ENCODE measurements around the gene CDC42. TPM values are rescaled to one million over a fixed set of nuclear protein-coding genes. Genes with fewer than 3 reads are reported as not detected.
A peak's percentile ranks its signal among the peaks of the same experiment; 100 is the strongest.

The CDC42 gene
- total and polyA plus RNA-seq, 9 of the 15 experiments (the other 6 are each of a cell fraction or from before 2014, with no cell fraction given), result 186 to 398 (median 325) TPM

DNA sequence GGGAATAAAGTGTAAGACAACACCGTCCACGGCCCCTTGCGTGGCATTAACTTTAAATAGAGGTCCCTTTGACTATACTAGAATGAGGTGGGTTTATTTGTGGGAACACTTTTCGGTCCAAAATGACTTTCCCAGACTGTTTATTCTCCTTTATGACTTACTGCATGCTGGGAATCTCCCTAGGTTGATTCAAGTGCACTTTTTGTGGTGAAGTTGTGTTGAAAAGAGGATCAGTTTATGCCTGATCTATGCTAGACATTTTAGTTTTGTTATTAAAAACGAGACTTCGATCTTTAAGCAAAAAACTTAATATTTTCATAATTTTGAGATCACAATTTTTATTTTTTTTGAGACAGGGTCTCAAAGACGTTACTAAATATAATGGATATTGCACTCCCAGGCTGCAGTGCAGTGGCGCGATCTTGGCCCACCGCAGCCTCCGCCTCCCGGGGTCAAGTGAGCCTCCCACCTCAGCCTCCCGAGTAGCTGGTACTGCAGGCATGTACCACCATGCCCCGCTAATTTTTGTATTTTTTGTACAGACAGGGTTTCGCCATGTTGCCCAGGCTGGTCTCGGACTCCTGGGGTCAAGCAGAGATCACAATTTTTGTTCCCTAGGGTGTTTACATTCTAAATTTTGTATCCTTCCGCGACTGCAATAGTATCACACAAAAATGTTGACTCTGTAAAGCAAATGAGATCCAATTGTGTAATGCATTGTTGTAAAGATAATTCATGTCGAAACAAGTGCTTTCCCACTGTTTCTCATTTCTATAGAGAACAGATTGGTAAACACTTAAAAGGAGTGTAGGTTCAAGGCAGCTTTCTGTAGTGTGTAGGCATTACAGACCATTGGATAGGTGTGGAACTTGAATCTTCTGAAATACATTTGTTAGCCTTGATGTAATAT lies 1.6 kb downstream of the CDC42 start:
- DNase-seq (ENCODE audit: extremely low read depth in 1 of 4, low spot score in 3 of 4), result no peak
- POLR2A ChIA-PET, result interaction anchor here (0.6 to 5.2 kb wide), 10 partner anchors 9 to 398 kb away, joined by 3 to 47 read pairs (median 7); no protein-coding TSS in a partner anchor
- peak overlapping the region; percentile 96 for H3K27ac ChIP-seq (ENCODE audit: extremely low read depth, low read depth, low read length)
- H3K4me3 ChIP-seq, result peak overlapping the region; percentile 97
- WGBS (ENCODE audit: insufficient coverage, low coverage, missing lambda C conversion rate), result 34% methylated on average over 19 of the region's 19 CpGs
- peaks cover 41% of the 10 kb centered on the region for H3K36me3 ChIP-seq (ENCODE audit: control insufficient read depth, insufficient read depth, low read length)
- peak overlapping the region; percentile 94 to 98 for H3K9ac ChIP-seq (ENCODE audit: insufficient read depth in 1 of 2, low read depth in 2 of 2, low read length in 2 of 2)
- ATAC-seq, result no peak
- peak overlapping the region; percentile 99 for H3K4me2 ChIP-seq (ENCODE audit: insufficient read depth, low read length)
- TSS peak; percentile 59 for BruUV-seq (replicated peaks)
- FAIRE-seq, result no peak
- peaks cover 3% of the 10 kb centered on the region for H3K9me1 ChIP-seq (ENCODE audit: control insufficient read depth, insufficient read depth, low read length)
- no peaks in the 10 kb centered on the region for H3K27me3 ChIP-seq (ENCODE audit: control insufficient read depth in 2 of 2, insufficient read depth in 2 of 2, low read length in 2 of 2)
- no peak overlapping the region for H2AFZ ChIP-seq (ENCODE audit: low read depth, low read length)
- in situ Hi-C loops (cut with MboI) (no loop called here), intact Hi-C loops (cut with micrococcal nuclease) (no loop called here)
- H3K4me1 ChIP-seq (replicated peaks in 1 of 2; ENCODE audit: control insufficient read depth in 2 of 2, insufficient read depth in 2 of 2, low read length in 2 of 2), result peaks cover 25 to 26% of the 10 kb centered on the region in 2 experiments
- H4K20me1 ChIP-seq (replicated peaks; ENCODE audit: control insufficient read depth, insufficient read depth, low read length), result peaks cover 20% of the 10 kb centered on the region
- H3K9me3 ChIP-seq (replicated peaks; ENCODE audit: control insufficient read depth, insufficient read depth, low read depth, low read length), result peaks cover 2% of the 10 kb centered on the region; the same call in 1 of the 2 replicates
- CTCF ChIA-PET (ENCODE audit: low intra/inter-chr PET ratio), result no interaction called here
- H3K79me2 ChIP-seq (ENCODE audit: control insufficient read depth, insufficient read depth, low read length), result peaks cover 68% of the 10 kb centered on the region
- no peak for TF ChIP-seq SRSF9 (IDR thresholded peaks at IDR 0.05; ENCODE audit: borderline replicate concordance, low read depth, low read length)
- TF ChIP-seq EP300 (IDR thresholded peaks at IDR 0.05; ENCODE audit: low read length), result no peak
- TF ChIP-seq HNRNPL (IDR thresholded peaks at IDR 0.05; ENCODE audit: low read depth, low read length), result no peak
- no peak for TF ChIP-seq CC2D1A (IDR thresholded peaks at IDR 0.05)
- TF ChIP-seq EP400 (IDR thresholded peaks at IDR 0.05), result no peak
- no peak for TF ChIP-seq CSDE1 (IDR thresholded peaks at IDR 0.05)
- TF ChIP-seq ATF1 (CRISPR knock-in tag; IDR thresholded peaks at IDR 0.05), result no peak
- peak; percentile 50; the same call in 1 of the 2 replicates for TF ChIP-seq ATF1 (tag; IDR thresholded peaks at IDR 0.05)
- TF ChIP-seq, protein P1, sequence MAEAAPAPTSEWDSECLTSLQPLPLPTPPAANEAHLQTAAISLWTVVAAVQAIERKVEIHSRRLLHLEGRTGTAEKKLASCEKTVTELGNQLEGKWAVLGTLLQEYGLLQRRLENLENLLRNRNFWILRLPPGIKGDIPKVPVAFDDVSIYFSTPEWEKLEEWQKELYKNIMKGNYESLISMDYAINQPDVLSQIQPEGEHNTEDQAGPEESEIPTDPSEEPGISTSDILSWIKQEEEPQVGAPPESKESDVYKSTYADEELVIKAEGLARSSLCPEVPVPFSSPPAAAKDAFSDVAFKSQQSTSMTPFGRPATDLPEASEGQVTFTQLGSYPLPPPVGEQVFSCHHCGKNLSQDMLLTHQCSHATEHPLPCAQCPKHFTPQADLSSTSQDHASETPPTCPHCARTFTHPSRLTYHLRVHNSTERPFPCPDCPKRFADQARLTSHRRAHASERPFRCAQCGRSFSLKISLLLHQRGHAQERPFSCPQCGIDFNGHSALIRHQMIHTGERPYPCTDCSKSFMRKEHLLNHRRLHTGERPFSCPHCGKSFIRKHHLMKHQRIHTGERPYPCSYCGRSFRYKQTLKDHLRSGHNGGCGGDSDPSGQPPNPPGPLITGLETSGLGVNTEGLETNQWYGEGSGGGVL (CRISPR knock-in tag; IDR thresholded peaks at IDR 0.05), result no peak
- TF ChIP-seq GTF2A2 (tag; IDR thresholded peaks at IDR 0.05), result no peak
- TF ChIP-seq KDM5B (IDR thresholded peaks at IDR 0.05; ENCODE audit: insufficient replicate concordance, low read depth, low read length), result no peak
- 0 out of 2 replicates have a peak, but pooled peaks have one; percentile 44 for TF ChIP-seq POLR2G (IDR thresholded peaks at IDR 0.05; ENCODE audit: low read depth, low read length)
- no peak for TF ChIP-seq NFYB (IDR thresholded peaks at IDR 0.05; ENCODE audit: extremely low read depth, insufficient read length)
- TF ChIP-seq, protein P2, sequence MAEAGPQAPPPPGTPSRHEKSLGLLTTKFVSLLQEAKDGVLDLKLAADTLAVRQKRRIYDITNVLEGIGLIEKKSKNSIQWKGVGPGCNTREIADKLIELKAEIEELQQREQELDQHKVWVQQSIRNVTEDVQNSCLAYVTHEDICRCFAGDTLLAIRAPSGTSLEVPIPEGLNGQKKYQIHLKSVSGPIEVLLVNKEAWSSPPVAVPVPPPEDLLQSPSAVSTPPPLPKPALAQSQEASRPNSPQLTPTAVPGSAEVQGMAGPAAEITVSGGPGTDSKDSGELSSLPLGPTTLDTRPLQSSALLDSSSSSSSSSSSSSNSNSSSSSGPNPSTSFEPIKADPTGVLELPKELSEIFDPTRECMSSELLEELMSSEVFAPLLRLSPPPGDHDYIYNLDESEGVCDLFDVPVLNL (CRISPR knock-in tag; IDR thresholded peaks at IDR 0.05; ENCODE audit: low read depth), result no peak
- TF ChIP-seq PPARD (CRISPR knock-in tag; IDR thresholded peaks at IDR 0.05), result no peak
- no peak for TF ChIP-seq HMGN3 (IDR thresholded peaks at IDR 0.05; ENCODE audit: borderline replicate concordance, extremely low read depth, insufficient read length, low read depth, low read length)
- TF ChIP-seq LCOR (CRISPR knock-in tag; IDR thresholded peaks at IDR 0.05), result no peak
- peak; percentile 22 for TF ChIP-seq RBM25 (IDR thresholded peaks at IDR 0.05; ENCODE audit: low read depth, low read length, severe bottlenecking)
- no peak for TF ChIP-seq SMAD2 (IDR thresholded peaks at IDR 0.05; ENCODE audit: low read depth, low read length)
